HepG2 (cell line): ENCODE results near the gene CAPN9. TPM values are rescaled to one million over a fixed set of nuclear protein-coding genes. Genes with fewer than 3 reads are reported as not detected.

Source experiments
- ATAC-seq: fragments of 200-7000 bp; cut with Tn5 transposase; 3 replicates; pipeline ENCODE4 v1.9.1; 2020; ENCODE audit warnings: mild to moderate bottlenecking, moderate library complexity
- BruUV-seq: library from RNA; stranded (reverse); fragments of 400-500 nt; replicated peaks from 2 replicates; lab custom pipeline; 2021; lab: Mats Ljungman, UMichigan
- CTCF ChIA-PET: fragments of 300-600 bp; formaldehyde crosslinking; extraction: SDS; loops from one replicate; lab custom pipeline; 2021; ENCODE audit warnings: low total read pairs, inconsistent platforms, low intra/inter-chr PET ratio; lab: Yijun Ruan, JAX
- POLR2A ChIA-PET: fragments of 350-600 bp; sonication (Branson Sonifier 250); formaldehyde crosslinking; loops from one replicate; lab custom pipeline; 2020; ENCODE audit warnings: antibody characterized with exemption, inconsistent platforms; lab: Yijun Ruan, JAX
- DNase-seq: peaks from one replicate; pipeline ENCODE4 v3.0.0-alpha.2; 2015; ENCODE audit warnings: low spot score
- FAIRE-seq: peaks from 3 replicates; lab custom pipeline; 2011; peaks lifted over from hg19 to GRCh38; lab: Jason Lieb, UNC
- H2AFZ ChIP-seq: one replicate; pipeline ENCODE4 v1.6.1; 2011; ENCODE audit warnings: low read length, inconsistent platforms
- H3K27ac ChIP-seq: fragments of 300-600 bp; 3 replicates; pipeline ENCODE4 v1.8.0; 2011; ENCODE audit warnings: mixed run types, mild to moderate bottlenecking, mixed read lengths, low read length, inconsistent platforms; ENCODE audit not compliant: insufficient read depth; ENCODE audit errors: extremely low read length
- H3K27me3 ChIP-seq, 2 experiments: fragments of 200-600 bp in 1 of 2; 2 replicates in 1 of 2; 3 replicates in 1 of 2; pipeline versions ENCODE4 v1.6.0 to v1.8.0; 2011; ENCODE audit warnings: low read length in 2 of 2, mild to moderate bottlenecking in 2 of 2, moderate library complexity in 2 of 2, inconsistent platforms in 1 of 2; ENCODE audit not compliant: insufficient read depth in 2 of 2, control insufficient read depth in 1 of 2
- H3K36me3 ChIP-seq, 2 experiments: fragments of 200-600 bp in 1 of 2; replicated peaks in 1 of 2; 2 replicates in 1 of 2; 3 replicates in 1 of 2; pipeline versions ENCODE4 v1.5.1 to v1.8.0; 2011; ENCODE audit warnings: low read length in 2 of 2, inconsistent platforms in 1 of 2; ENCODE audit not compliant: insufficient read depth in 2 of 2, control insufficient read depth in 1 of 2
- H3K4me1 ChIP-seq: 2 replicates; pipeline ENCODE4 v1.5.1; 2012; ENCODE audit warnings: low read length, inconsistent platforms; ENCODE audit not compliant: insufficient read depth
- H3K4me2 ChIP-seq: 2 replicates; pipeline ENCODE4 v1.6.0; 2011; ENCODE audit warnings: low read depth, low read length, inconsistent platforms
- H3K4me3 ChIP-seq, 3 experiments: fragments of 200-600 bp in 1 of 3; sonication (generic), shearing (Covaris generic) in 1 of 3; replicated peaks in 1 of 3; 2 replicates each; pipeline ENCODE4 v1.5.1; 2011 to 2016; ENCODE audit warnings: low read length in 3 of 3, inconsistent platforms in 2 of 3, low read depth in 2 of 3, mild to moderate bottlenecking in 2 of 3, control low read depth in 1 of 3, mixed read lengths in 1 of 3; ENCODE audit not compliant: insufficient read depth in 1 of 3
- H3K79me2 ChIP-seq: one replicate; pipeline ENCODE4 v1.6.1; 2011; ENCODE audit warnings: low read length, inconsistent platforms; ENCODE audit not compliant: insufficient read depth
- H3K9ac ChIP-seq: 2 replicates; pipeline ENCODE4 v1.6.0; 2011; ENCODE audit warnings: mild to moderate bottlenecking, low read depth, low read length, inconsistent platforms; ENCODE audit not compliant: insufficient read depth
- H3K9me3 ChIP-seq: 2 replicates; pipeline ENCODE4 v1.5.1; 2012; ENCODE audit warnings: mild to moderate bottlenecking, low read length
- H4K20me1 ChIP-seq: 2 replicates; pipeline ENCODE4 v1.6.0; 2011; ENCODE audit warnings: inconsistent platforms, mild to moderate bottlenecking, low read length, moderate library complexity; ENCODE audit not compliant: insufficient read depth
- DDIT3 ChIP-seq: sonication (generic); formaldehyde crosslinking; IDR thresholded peaks from 2 replicates; pipeline ENCODE4 v1.4.0; 2020; ENCODE audit warnings: mild to moderate bottlenecking, missing genetic modification reagents
- ELF1 ChIP-seq: sonication (generic); formaldehyde crosslinking; IDR thresholded peaks from 2 replicates; pipeline ENCODE4 v1.4.0; 2020; ENCODE audit warnings: missing genetic modification reagents
- IRX3 ChIP-seq: sonication (generic); formaldehyde crosslinking; IDR thresholded peaks from 2 replicates; pipeline ENCODE4 v1.8.1; 2023; ENCODE audit warnings: mild to moderate bottlenecking, low read depth, missing genetic modification reagents, borderline replicate concordance
- MBD4 ChIP-seq: IDR thresholded peaks from 2 replicates; pipeline ENCODE4 v1.6.1; 2012; ENCODE audit warnings: low read length, inconsistent platforms, borderline replicate concordance
- SMARCC2 ChIP-seq: fragments of 450-650 bp; IDR thresholded peaks from 2 replicates; pipeline ENCODE4 v1.6.1; 2017; ENCODE audit warnings: antibody characterized with exemption, mild to moderate bottlenecking
- THAP7 ChIP-seq: sonication (generic); formaldehyde crosslinking; IDR thresholded peaks from 2 replicates; pipeline ENCODE4 v1.8.1; 2023; ENCODE audit warnings: mild to moderate bottlenecking, missing genetic modification reagents
- ZHX2 ChIP-seq, 2 experiments: sonication (generic) in 1 of 2; formaldehyde crosslinking in 1 of 2; IDR thresholded peaks; 2 replicates each; pipeline versions ENCODE4 v1.6.1 to v1.9.0; 2014 to 2022; ENCODE audit warnings: antibody characterized with exemption in 1 of 2, borderline replicate concordance in 1 of 2, inconsistent platforms in 1 of 2, low read depth in 1 of 2, missing genetic modification reagents in 1 of 2
- ZKSCAN5 ChIP-seq: sonication (generic); formaldehyde crosslinking; IDR thresholded peaks from 2 replicates; pipeline ENCODE4 v1.5.1; 2020; ENCODE audit warnings: mild to moderate bottlenecking, missing genetic modification reagents
- ZKSCAN8 ChIP-seq: IDR thresholded peaks from 2 replicates; pipeline ENCODE4 v1.6.1; 2016; ENCODE audit warnings: borderline replicate concordance, missing genetic modification reagents, missing compliant biosample characterization
- ZMAT5 ChIP-seq: sonication (generic); formaldehyde crosslinking; IDR thresholded peaks from 2 replicates; pipeline ENCODE4 v1.5.0; 2020; ENCODE audit warnings: mild to moderate bottlenecking, low read depth, missing genetic modification reagents, borderline replicate concordance
- ZNF431 ChIP-seq: sonication (generic); formaldehyde crosslinking; IDR thresholded peaks from 2 replicates; pipeline ENCODE4 v1.9.0; 2022; ENCODE audit warnings: missing genetic modification reagents, low read depth, mild to moderate bottlenecking, borderline replicate concordance
- WGBS: methylation state at CpG from one replicate; pipeline ENCODE4 v1.1.6; 2017; ENCODE audit warnings: low lambda C conversion rate; 5-methylcytosine and 5-hydroxymethylcytosine counted together
- in situ Hi-C: cut with HindIII; loops from 2 replicates; pipeline ENCODE4 v1.10.0; 2017; ENCODE audit warnings: low pct_unique_long_range_greater_than_20kb; ENCODE audit not compliant: extremely low pct_ligation_motif_present
- intact Hi-C: fragments of 100-400 bp; cut with micrococcal nuclease; formaldehyde crosslinking; loops from one replicate; pipeline ENCODE4 v1.10.0; 2022; ENCODE audit not compliant: unreplicated experiment
- polyA plus RNA-seq, 8 experiments: library from polyadenylated mRNA; depleted of rRNA in 3 of 8; stranded (reverse) in 7 of 8; unstranded in 1 of 8; fragments of >200 nt; fragmentation: Illumina TruSeq in 4 of 8; extraction: Trizol in 4 of 8; gene quantifications; 2 replicates each; pipeline versions ENCODE4 v1.2.1 to v1.2.3, GENCODE V29; 2011 to 2016; ENCODE audit warnings: low read depth in 4 of 8, missing spikeins in 1 of 8, mixed read lengths in 1 of 8; ENCODE audit not compliant: insufficient read depth in 1 of 8
- total RNA-seq, 5 experiments: library from RNA; depleted of rRNA; stranded (reverse); fragments of >200 nt; fragmentation: Illumina TruSeq; extraction: Trizol; gene quantifications; 2 replicates each; pipeline ENCODE4 v1.2.3, GENCODE V29; 2016; ENCODE audit warnings: low read depth in 1 of 5

CAPN9 gene
- total and polyA plus RNA-seq, 2 of the 13 experiments (the other 11 are each of a cell fraction or from before 2014, with no cell fraction given), result 0.04 to 0.31 TPM

- CTCF ChIA-PET, result no interaction called here
- FAIRE-seq, result no peak
- no peak overlapping the region for H3K4me3 ChIP-seq
- no peak overlapping the region for H3K9ac ChIP-seq
- H2AFZ ChIP-seq, result no peak overlapping the region
- no peaks in the 10 kb centered on the region for H3K9me3 ChIP-seq
- H3K4me1 ChIP-seq, result no peaks in the 10 kb centered on the region
- peaks cover 0 to 12% of the 10 kb centered on the region in 2 experiments; a peak in 2 of 5 replicates for H3K27me3 ChIP-seq
- H3K4me2 ChIP-seq, result no peak overlapping the region
- in situ Hi-C loops, result no loop called here
- no peaks in the 10 kb centered on the region for H4K20me1 ChIP-seq
- 56% methylated on average over 5 of the region's 5 CpGs for WGBS
- intact Hi-C loops, result no loop called here
- H3K79me2 ChIP-seq, result no peaks in the 10 kb centered on the region
- no peaks in the 10 kb centered on the region for H3K36me3 ChIP-seq
- DNase-seq, result no peak
- POLR2A ChIA-PET, result no interaction called here
- no peak for ATAC-seq
- BruUV-seq, result no TSS peak
- no peak overlapping the region for H3K27ac ChIP-seq
- TF ChIP-seq ZNF431 (no peak), THAP7 (CRISPR knock-in tag) (no peak), SMARCC2 (no peak), DDIT3 (CRISPR knock-in tag) (no peak)
Observed at GRCh38 chr1:230827801-230828200, 80.6 kb downstream of the CAPN9 start.

- ChIA-PET CTCF (no interaction called here), POLR2A (no interaction called here)
- FAIRE-seq (no peak), ATAC-seq (no peak), DNase-seq (no peak)
- no TSS peak for BruUV-seq
- Histone ChIP-seq H3K27me3 (peaks cover 0 to 9% of the 10 kb centered on the region in 2 experiments; a peak in 2 of 5 replicates), H2AFZ (no peak overlapping the region), H3K27ac (no peak overlapping the region), H3K9me3 (no peaks in the 10 kb centered on the region), H3K9ac (no peak overlapping the region), H3K4me3 (no peak overlapping the region), H3K4me1 (no peaks in the 10 kb centered on the region), H4K20me1 (no peaks in the 10 kb centered on the region), H3K79me2 (no peaks in the 10 kb centered on the region), H3K4me2 (no peak overlapping the region), H3K36me3 (no peaks in the 10 kb centered on the region)
- intact Hi-C loops, result no loop called here
- in situ Hi-C loops, result no loop called here
- 42% methylated on average over 4 of the region's 4 CpGs for WGBS
- no peak for TF ChIP-seq IRX3
- TF ChIP-seq ZKSCAN8, result no peak
- no peak for TF ChIP-seq ZMAT5
- TF ChIP-seq ZHX2 (IDR thresholded peaks at IDR 0.05; ENCODE audit: low read depth), result no peak
- TF ChIP-seq ZHX2 (CRISPR knock-in tag; IDR thresholded peaks at IDR 0.05; ENCODE audit: borderline replicate concordance), result no peak
- no peak for TF ChIP-seq MBD4
- no peak for TF ChIP-seq ZKSCAN5
- no peak for TF ChIP-seq ELF1
Observed at GRCh38 chr1:230828421-230828820, 81.2 kb downstream of the CAPN9 start.
